HG02759 (cell line): ENCODE results near the gene LDLRAD4.

Experiments
- ATAC-seq: cut with Tn5 transposase; IDR thresholded peaks from one replicate; pipeline ENCODE4 v1.9.1; 2021; ENCODE audit warnings: mild to moderate bottlenecking, moderate library complexity; ENCODE audit not compliant: unreplicated experiment

LDLRAD4 gene

GRCh38 chr18:13522861-13523660 lies 304.5 kb downstream of the LDLRAD4 start:
- no peak for ATAC-seq

- ATAC-seq: no peak
Measured at GRCh38 chr18:13524054-13524453, 305.5 kb downstream of the LDLRAD4 start.

- no peak for ATAC-seq
Measured at GRCh38 chr18:13524811-13525210, 306.3 kb downstream of the LDLRAD4 start.

- no peak for ATAC-seq
Measured at GRCh38 chr18:13525381-13526029, 306.9 kb downstream of the LDLRAD4 start.

- no peak for ATAC-seq
Measured at GRCh38 chr18:13526519-13526918, 308.0 kb downstream of the LDLRAD4 start.

- no peak for ATAC-seq
Measured at GRCh38 chr18:13527256-13527655, 308.7 kb downstream of the LDLRAD4 start.

GRCh38 chr18:13527730-13528129 lies 309.2 kb downstream of the LDLRAD4 start:
- ATAC-seq: no peak

- ATAC-seq: no peak
Measured at GRCh38 chr18:13528739-13529392, 310.3 kb downstream of the LDLRAD4 start.

GRCh38 chr18:13530033-13530878 lies 311.7 kb downstream of the LDLRAD4 start:
- no peak for ATAC-seq

- no peak for ATAC-seq
Measured at GRCh38 chr18:13530879-13531387, 312.4 kb downstream of the LDLRAD4 start.

GRCh38 chr18:13531681-13532325 lies 313.2 kb downstream of the LDLRAD4 start:
- ATAC-seq: no peak

GRCh38 chr18:13532406-13533075 lies 314.0 kb downstream of the LDLRAD4 start:
- no peak for ATAC-seq

GRCh38 chr18:13534631-13535030 lies 316.1 kb downstream of the LDLRAD4 start:
- no peak for ATAC-seq

- ATAC-seq: no peak
Measured at GRCh38 chr18:13536578-13536977, 318.0 kb downstream of the LDLRAD4 start.

GRCh38 chr18:13537022-13537780 lies 318.6 kb downstream of the LDLRAD4 start:
- ATAC-seq: no peak

- ATAC-seq: no peak
Measured at GRCh38 chr18:13538630-13539029, 320.1 kb downstream of the LDLRAD4 start.

GRCh38 chr18:13539050-13539449 lies 320.5 kb downstream of the LDLRAD4 start:
- no peak for ATAC-seq

GRCh38 chr18:13539843-13540476 lies 321.4 kb downstream of the LDLRAD4 start:
- ATAC-seq: no peak
